Skeletal muscle satellite cell (primary cell): Measurements from ENCODE around the gene NUDT13. TPM values are rescaled to one million over a fixed set of nuclear protein-coding genes. Genes with fewer than 3 reads are reported as not detected.

Experiments used
- H3K27me3 ChIP-seq: 2 replicates; pipeline ENCODE4 v1.7.0; 2013; ENCODE audit warnings: low read length; ENCODE audit not compliant: control insufficient read depth, insufficient read depth
- H3K36me3 ChIP-seq: 2 replicates; pipeline ENCODE4 v1.7.0; 2013; ENCODE audit warnings: mild to moderate bottlenecking, control low read depth, low read length; ENCODE audit not compliant: insufficient read depth
- H3K4me1 ChIP-seq: 2 replicates; pipeline ENCODE4 v1.7.0; 2013; ENCODE audit warnings: low read length; ENCODE audit not compliant: control insufficient read depth, insufficient read depth
- H3K4me2 ChIP-seq: 2 replicates; pipeline ENCODE4 v1.7.0; 2013; ENCODE audit warnings: mild to moderate bottlenecking, low read length
- H3K4me3 ChIP-seq: 2 replicates; pipeline ENCODE4 v1.7.0; 2013; ENCODE audit warnings: low read length
- H3K9ac ChIP-seq: 2 replicates; pipeline ENCODE4 v1.7.0; 2013; ENCODE audit warnings: mild to moderate bottlenecking, low read depth, low read length, moderate library complexity
- H3K9me3 ChIP-seq: replicated peaks from 2 replicates; pipeline ENCODE4 v1.7.0; 2013; ENCODE audit warnings: mild to moderate bottlenecking, control low read depth, low read length
- total RNA-seq: library from RNA; depleted of rRNA; stranded (reverse); fragments of >200 nt; gene quantifications from 2 replicates; pipeline ENCODE4 v1.2.3, GENCODE V29; 2012; rRNA removed

NUDT13 gene
- 0.76 and 1.1 TPM in 2 replicates for total RNA-seq

- Histone ChIP-seq H3K36me3 (no peaks in the 10 kb centered on the region), H3K4me2 (peak within 1 kb of the TSS; percentile 88), H3K9ac (peak within 1 kb of the TSS; percentile 86), H3K4me3 (peak within 1 kb of the TSS; percentile 73), H3K9me3 (no peaks in the 10 kb centered on the region), H3K4me1 (peaks cover 21% of the 10 kb centered on the region), H3K27me3 (no peaks in the 10 kb centered on the region)
Measured at GRCh38 chr10:73110345-73110849, at the start of gene NUDT13. Gene NUDT13 (plus strand): TSS chr10:73110455. CDS start chr10:73114366, 3,911 bp downstream.

GRCh38 chr10:73060738-73061635, 49.3 kb upstream of the NUDT13 start:
- no peak overlapping the region for H3K4me2 ChIP-seq
- no peaks in the 10 kb centered on the region for H3K9me3 ChIP-seq
- peaks cover 41% of the 10 kb centered on the region for H3K36me3 ChIP-seq
- no peak overlapping the region for H3K9ac ChIP-seq
- H3K4me1 ChIP-seq: peaks cover 20% of the 10 kb centered on the region
- no peak overlapping the region for H3K4me3 ChIP-seq
- H3K27me3 ChIP-seq: no peaks in the 10 kb centered on the region

GRCh38 chr10:73061743-73062142, 48.5 kb upstream of the NUDT13 start:
- Histone ChIP-seq H3K9me3 (no peaks in the 10 kb centered on the region), H3K27me3 (no peaks in the 10 kb centered on the region), H3K36me3 (peaks cover 45% of the 10 kb centered on the region), H3K9ac (peak overlapping the region; percentile 14), H3K4me2 (peak overlapping the region; percentile 55), H3K4me1 (peaks cover 20% of the 10 kb centered on the region), H3K4me3 (no peak overlapping the region)

DNA sequence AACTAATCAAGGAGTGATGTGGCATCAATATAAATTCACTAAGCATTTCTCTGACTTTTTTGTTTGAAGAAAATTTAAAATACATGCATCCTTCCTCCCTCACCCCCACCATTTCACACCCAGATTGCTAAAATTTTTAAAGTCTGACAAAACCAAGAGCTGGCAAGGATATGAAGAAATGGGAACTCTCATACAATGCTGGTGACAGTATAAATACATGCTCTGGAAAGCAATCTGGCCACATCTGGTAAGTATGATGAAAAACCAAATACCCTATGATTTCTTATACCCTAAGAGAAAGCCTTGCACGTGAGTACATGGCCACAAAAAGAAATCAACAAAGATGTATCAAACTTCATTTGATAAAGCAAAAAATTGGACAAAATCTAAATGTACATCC, 44.8 kb upstream of the NUDT13 start:
- no peak overlapping the region for H3K9ac ChIP-seq
- no peak overlapping the region for H3K4me2 ChIP-seq
- H3K4me1 ChIP-seq: peaks cover 18% of the 10 kb centered on the region
- peaks cover 59% of the 10 kb centered on the region for H3K36me3 ChIP-seq
- H3K27me3 ChIP-seq: no peaks in the 10 kb centered on the region
- H3K9me3 ChIP-seq: no peaks in the 10 kb centered on the region
- H3K4me3 ChIP-seq: no peak overlapping the region

DNA sequence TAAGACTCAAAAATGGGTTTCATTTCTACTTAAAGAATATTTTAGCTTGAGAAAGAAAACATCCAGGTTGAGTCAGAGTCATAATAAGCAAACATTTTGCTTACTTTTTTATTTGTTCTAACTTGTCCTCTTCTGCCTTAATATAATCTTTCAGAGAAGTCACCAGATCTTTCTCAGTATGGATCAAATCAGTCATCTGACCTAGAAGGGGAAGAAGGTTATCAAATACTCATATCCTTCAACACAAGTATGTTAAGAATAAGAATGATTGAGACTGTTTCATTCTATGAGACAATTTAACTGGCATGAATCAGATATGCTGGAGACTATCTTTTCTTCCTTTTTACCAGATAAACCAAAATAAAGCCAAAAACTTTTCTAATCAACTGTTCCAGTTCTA, 36.6 kb upstream of the NUDT13 start:
- Histone ChIP-seq H3K9me3 (no peaks in the 10 kb centered on the region), H3K9ac (no peak overlapping the region), H3K4me1 (peaks cover 16% of the 10 kb centered on the region), H3K4me3 (no peak overlapping the region), H3K36me3 (peaks cover 42% of the 10 kb centered on the region), H3K4me2 (no peak overlapping the region), H3K27me3 (no peaks in the 10 kb centered on the region)

- peaks cover 16% of the 10 kb centered on the region for H3K4me1 ChIP-seq
- no peaks in the 10 kb centered on the region for H3K27me3 ChIP-seq
- H3K4me3 ChIP-seq: no peak overlapping the region
- no peak overlapping the region for H3K4me2 ChIP-seq
- no peak overlapping the region for H3K9ac ChIP-seq
- peaks cover 32% of the 10 kb centered on the region for H3K36me3 ChIP-seq
- no peaks in the 10 kb centered on the region for H3K9me3 ChIP-seq
Measured at GRCh38 chr10:73075829-73076228, 34.4 kb upstream of the NUDT13 start.

GRCh38 chr10:73076360-73077183, 33.7 kb upstream of the NUDT13 start:
- peak overlapping the region; percentile 40 for H3K9ac ChIP-seq
- H3K4me3 ChIP-seq: peak overlapping the region; percentile 36
- H3K4me1 ChIP-seq: peaks cover 16% of the 10 kb centered on the region
- H3K9me3 ChIP-seq: no peaks in the 10 kb centered on the region
- peak overlapping the region; percentile 72 for H3K4me2 ChIP-seq
- peaks cover 24% of the 10 kb centered on the region for H3K36me3 ChIP-seq
- H3K27me3 ChIP-seq: no peaks in the 10 kb centered on the region

DNA sequence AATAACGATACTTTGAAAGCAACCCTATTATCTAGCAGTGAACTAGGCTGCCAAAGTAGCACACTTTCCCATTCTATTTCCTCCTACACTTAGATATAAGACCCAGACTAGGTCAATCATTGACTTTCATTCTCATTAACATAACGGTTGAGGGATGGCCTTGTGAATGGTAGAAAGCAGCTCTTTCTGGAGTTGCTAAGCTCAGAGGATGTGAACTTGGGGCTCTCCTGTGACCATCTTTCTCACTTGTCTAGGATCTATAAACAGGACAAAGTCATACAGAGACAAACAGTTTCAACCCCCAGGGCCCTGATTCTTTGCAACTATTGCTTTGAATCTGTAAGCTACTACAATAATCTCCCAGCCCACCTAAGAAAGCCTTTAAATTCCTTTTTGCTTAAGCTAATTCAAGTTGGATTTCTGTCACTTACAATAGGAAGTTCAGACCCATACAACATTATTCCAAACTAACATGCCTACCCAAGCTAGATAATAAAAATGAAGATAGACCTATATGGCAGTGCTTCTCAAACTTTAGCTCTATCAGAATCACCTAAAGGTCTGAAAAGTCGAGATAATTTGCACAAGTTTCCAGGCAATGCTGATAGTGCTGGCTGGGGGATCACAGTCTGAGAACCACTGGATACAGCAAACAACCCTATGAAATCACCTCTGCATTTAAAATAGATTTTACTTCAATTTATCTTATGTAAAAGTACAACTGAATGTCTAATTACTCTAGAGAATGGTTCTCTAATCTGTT, 30.3 kb upstream of the NUDT13 start:
- peaks cover 23% of the 10 kb centered on the region for H3K4me1 ChIP-seq
- no peaks in the 10 kb centered on the region for H3K9me3 ChIP-seq
- H3K9ac ChIP-seq: no peak overlapping the region
- H3K4me3 ChIP-seq: no peak overlapping the region
- H3K36me3 ChIP-seq: no peaks in the 10 kb centered on the region
- no peaks in the 10 kb centered on the region for H3K27me3 ChIP-seq
- H3K4me2 ChIP-seq: no peak overlapping the region

DNA sequence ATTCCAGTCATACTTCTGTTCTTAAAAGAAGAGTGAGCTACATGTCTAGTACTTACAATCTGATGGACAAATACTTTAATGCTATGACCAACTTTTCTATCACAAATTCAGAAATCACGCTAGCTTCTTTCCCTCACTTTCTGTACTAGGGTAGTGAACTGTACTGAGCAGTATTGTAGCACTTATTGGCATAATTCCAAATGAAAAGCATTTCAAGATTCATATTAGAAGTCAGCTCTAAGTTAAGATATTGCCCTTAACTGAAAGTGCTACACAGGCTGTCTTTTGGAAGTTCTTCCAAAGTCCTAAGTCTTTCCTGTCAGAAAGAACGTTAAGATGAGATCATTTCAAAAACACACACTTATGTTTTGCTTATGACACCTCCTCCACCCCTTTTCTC, 27.0 kb upstream of the NUDT13 start:
- peaks cover 11% of the 10 kb centered on the region for H3K4me1 ChIP-seq
- H3K9me3 ChIP-seq: no peaks in the 10 kb centered on the region
- H3K9ac ChIP-seq: no peak overlapping the region
- no peaks in the 10 kb centered on the region for H3K36me3 ChIP-seq
- peak overlapping the region; percentile 7 for H3K4me2 ChIP-seq
- H3K4me3 ChIP-seq: no peak overlapping the region
- no peaks in the 10 kb centered on the region for H3K27me3 ChIP-seq

GRCh38 chr10:73084209-73084608, 26.0 kb upstream of the NUDT13 start:
- no peaks in the 10 kb centered on the region for H3K27me3 ChIP-seq
- H3K9me3 ChIP-seq: no peaks in the 10 kb centered on the region
- no peaks in the 10 kb centered on the region for H3K36me3 ChIP-seq
- H3K9ac ChIP-seq: no peak overlapping the region
- H3K4me2 ChIP-seq: no peak overlapping the region
- peaks cover 18% of the 10 kb centered on the region for H3K4me1 ChIP-seq
- no peak overlapping the region for H3K4me3 ChIP-seq

DNA sequence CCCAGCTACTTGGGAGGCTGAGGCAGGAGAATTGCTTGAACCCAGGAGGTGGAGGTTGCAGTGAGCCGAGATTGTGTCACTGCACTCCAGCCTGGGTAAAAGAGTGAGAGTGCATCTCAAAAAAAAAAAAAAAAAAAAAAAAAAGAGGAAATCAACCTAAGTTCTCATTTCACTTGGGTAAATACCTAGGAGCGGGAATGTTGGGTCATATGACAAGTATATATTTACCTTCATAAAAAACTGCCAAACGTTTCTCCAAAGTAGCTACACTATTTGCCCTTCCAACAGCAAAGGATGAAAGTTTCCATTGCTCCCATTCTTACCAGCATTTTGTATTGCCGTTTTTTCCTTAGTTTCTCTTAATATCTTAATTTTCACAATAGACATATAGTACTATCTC, 23.4 kb upstream of the NUDT13 start:
- Histone ChIP-seq H3K4me3 (no peak overlapping the region), H3K36me3 (no peaks in the 10 kb centered on the region), H3K4me2 (no peak overlapping the region), H3K4me1 (peaks cover 18% of the 10 kb centered on the region), H3K9ac (no peak overlapping the region), H3K27me3 (no peaks in the 10 kb centered on the region), H3K9me3 (no peaks in the 10 kb centered on the region)
